DMS153 treated with DMSO at 0.1 percent for 48 hours (cell line): ENCODE measurements around the gene BICRAL.
"Not testable (repeated sequence)": the region's sequence is repeated elsewhere in the genome, so short reads cannot be mapped to it uniquely, and the experiment has no call there.

Source experiments
- DNase-seq: peaks from one replicate; lab custom pipeline; 2025; ENCODE audit not compliant: unreplicated experiment; lab: John Stamatoyannopoulos, UW

The BICRAL gene

DNA sequence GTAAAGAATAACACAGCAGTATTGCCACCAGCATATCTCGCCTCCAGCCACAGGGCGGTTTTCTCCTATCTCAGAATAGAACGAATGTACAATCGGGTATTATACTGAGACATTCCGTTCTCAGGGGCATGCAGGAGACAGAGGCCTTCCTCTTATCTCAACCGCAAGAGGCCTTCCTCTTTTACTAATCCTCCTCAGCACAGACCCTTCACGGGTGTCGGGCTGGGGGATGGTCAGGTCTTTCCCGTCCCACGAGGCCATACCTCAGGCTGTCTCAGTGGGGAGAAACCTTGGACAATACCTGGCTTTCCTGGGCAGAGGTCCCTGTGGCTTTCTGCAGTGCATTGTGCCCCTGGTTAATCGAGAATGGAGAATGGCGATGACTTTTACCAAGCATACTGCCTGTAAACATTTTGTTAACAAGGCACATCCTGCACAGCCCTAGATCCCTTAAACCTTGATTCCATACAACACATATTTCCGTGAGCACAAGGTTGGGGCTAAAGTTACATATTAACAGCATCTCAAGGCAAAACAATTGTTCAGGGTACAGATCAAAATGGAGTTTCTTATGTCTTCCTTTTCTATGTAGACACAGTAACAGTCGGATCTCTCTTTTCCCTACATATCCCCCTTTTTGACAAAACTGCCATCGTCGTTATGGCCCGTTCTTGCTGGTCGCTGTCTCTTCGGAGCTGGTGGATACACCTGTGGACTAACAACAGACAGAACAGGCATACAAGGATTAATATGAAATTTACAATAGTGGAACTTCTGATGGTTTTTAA, 112.4 kb downstream of the BICRAL start:
- not testable (repeated sequence) for DNase-seq

DNA sequence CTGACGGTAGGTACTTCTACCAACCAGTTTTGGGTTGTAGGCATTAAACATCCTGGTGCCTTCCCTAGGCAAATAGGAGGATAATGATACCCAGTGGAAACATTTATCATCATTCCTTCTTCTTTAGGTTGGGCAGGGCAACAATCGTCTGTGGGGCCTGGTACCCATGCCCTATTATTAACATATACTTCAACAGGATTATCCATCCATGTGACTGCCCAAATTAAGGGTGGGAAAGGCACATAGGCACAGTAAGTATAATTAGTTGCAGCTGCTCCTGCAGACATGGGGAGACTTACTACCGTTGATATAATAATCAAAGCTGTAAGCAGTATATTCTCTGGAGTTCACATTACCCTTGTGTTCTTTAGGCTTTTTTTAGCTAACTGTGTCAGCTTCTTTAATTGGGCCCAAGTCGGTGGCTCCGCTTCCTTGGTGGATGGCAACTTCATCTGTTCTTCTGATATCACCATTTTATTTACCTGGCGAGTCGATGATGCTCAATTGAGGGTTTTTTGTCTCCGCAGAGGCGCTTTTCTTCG, 114.4 kb downstream of the BICRAL start:
- no peak for DNase-seq

DNA sequence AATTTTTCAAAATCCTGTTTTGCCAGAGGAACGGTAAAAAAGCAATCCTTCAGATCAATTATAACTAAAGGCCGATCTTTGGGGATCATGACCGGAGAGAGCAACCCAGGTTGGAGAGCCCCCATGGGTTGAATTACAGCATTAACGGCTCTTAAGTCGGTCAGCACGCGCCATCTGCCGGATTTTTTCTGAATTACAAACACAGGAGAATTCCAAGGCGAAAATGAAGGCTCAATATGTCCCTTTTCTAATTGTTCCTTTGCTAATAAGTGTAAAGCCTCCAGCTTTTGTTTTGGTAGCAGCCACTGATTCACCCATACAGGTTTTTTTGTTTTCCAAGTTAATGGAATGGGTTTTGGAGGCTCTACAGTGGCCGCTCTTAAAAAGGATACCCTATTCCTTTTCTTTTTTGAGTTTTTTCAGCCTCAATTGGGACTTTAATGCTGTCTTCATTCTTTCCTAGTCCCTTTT, 117.1 kb downstream of the BICRAL start:
- peak; percentile 53 for DNase-seq

DNA sequence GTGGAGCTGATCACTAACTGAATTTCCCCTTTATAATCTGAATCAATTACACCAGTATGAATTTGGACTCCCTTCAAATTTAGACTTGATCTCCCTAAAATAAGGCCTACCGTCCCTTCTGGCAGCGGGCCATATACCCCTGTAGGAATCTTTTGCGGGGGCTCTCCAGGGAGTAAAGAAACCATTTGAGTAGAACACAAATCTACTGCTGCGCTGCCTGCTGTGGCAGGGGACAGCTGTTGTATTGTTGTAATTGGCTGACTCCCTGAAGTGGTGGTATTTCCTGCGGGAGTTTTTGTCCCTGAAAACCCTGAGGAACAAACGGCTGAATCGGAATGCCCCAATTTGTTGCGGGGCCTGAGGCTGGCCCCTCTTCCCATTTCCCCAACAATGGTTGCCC, 118.0 kb downstream of the BICRAL start:
- no peak for DNase-seq

DNA sequence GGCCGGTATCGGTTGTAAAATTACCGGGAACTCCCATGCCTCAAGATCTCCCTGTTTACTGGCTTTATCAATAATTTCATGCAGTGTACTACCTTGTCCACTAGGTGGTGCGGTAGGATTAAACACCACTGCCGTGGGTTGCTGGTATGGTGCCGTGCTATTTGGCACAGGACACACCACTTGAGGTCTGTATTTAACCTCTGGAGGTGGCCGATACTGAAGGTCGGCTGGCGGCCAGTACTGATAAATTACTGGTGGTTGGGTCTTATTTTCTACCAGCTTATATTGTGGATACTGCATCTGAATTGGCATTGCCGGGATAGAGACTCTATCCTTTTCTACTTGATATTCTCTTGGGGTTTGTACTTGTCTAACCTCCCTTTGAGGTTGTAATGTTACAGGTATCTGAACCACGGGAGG, 119.7 kb downstream of the BICRAL start:
- peak; percentile 81 for DNase-seq

DNA sequence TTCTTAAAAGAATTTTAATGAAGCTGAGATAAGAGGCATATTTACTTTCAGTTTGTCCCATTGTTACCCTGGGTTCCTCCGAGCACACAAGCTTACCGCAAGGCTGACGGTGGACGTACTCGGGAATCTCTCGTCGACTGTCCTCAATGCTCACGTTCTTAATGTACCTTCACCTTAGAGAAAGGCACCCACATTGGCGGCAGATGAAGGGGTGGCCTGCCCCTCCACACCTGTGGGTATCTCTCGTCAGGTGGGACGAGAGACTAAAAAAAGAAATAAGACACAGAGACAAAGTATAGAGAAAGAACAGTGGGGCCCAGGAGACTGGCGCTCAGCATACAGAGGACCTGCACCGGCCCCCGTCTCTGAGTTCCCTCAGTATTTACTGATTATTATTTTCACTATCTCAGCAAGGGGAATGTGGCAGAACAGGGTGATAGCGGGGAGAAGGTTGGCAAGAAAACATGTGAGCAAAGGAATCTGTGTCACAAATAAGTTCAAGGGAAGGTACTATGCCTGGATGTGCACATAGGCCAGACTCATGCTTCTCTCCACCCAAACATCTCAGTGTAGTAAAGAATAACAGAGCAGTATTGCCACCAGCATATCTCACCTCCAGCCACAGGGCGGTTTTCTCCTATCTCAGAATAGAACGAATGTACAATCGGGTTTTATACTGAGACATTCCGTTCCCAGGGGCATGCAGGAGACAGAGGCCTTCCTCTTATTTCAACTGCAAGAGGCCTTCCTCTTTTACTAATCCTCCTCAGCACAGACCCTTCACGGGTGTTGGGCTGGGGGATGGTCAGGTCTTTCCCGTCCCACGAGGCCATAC, 120.8 kb downstream of the BICRAL start:
- peak; percentile 1 for DNase-seq

DNA sequence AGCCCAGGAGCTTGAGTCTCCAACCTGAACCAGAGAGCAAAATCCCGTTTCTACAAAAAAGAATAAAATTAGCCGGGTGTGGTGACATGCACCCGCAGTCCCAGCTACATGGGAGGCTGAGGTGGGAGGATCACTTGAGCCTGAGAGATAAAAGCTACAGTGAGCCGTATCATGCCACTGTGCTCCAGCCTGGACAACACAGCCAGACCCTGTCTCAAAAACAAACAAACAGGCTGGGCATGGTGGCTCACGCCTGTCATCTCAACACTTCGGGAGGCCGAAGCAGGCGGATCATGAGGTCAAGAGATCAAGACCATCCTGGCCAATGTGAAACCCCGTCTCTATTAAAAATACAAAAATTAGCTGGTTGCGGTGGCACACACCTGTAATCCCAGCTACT, 122.6 kb downstream of the BICRAL start:
- DNase-seq, result no peak

DNA sequence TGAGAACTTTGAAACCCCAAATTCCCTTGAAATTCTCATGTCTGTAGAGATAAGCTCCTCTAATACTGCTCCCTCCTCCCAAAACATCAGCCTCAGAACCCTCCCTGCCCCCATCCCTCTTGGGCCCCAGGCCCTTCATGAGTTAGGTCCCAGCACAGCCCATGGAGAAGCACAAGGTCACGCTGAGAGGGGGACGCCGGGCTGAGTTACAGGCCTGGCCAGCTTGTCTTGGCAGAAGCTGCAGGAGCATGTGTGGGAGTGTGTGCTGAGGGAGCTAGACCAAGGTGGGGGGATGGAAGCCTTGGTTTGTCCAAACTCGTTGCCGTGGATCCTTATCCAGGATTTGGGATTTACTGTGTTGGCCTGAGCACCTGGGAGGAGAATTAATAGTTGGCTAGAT, 125.5 kb downstream of the BICRAL start:
- no peak for DNase-seq

DNA sequence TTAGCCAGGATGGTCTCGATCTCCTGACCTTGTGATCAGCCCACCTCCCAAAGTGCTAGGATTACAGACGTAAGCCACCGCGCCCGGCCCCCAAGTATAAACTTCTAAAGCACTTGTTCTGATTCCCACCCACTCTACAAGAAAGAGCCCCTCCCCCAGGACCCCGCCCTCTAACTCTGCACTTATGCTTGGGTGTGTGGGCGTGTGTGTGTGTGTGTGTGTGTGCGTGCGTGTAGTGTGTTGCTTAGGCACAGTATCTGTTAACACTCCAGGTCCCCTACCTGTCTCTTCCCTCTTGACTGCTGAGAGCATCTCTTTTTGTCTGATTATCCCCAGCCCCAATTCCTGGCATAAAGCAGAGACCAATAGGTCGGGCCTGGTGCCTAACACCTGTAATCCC, 128.0 kb downstream of the BICRAL start:
- DNase-seq, result no peak

DNA sequence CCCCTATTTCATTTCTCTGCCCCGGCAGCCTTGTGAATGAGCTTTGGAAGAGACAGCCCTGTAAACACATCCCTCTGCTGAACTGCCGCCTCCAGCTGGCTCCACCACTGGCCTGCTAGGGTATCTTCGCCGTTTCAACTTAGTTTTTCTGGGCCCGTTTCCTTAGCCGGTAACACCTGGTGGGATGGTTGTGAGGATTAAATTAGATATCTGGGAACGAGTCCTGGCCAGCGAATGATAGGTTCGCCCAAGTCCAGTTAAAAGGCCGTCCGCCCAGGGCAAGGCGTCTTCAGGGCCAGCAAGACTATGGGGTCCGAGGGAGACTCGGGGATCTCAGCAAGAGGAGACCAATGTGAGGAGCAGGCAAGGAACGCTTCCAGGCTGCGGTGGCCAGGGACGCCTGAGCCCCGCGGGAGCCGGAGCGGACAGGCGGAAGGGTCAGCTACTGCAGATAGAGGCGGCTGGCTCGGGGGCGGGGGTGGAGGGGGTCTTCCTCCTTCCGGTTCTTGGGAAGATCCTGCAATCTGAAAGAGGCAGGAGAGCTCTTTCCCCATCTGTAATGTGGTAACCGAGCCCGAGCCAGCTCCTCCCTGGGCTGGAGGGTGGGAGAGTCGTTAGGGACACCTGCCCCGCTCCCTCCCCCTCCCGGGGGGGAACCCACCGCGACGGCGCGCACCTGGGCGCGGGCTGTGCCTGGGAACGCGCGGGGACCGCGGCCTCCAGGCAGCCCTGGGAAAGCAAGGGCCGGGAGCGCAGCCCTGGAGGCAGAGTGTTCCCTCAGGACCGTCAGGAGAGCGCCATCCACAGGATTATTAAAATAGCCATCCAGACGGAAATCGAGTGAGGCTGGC, 129.5 kb downstream of the BICRAL start:
- peak; percentile 0 for DNase-seq

DNA sequence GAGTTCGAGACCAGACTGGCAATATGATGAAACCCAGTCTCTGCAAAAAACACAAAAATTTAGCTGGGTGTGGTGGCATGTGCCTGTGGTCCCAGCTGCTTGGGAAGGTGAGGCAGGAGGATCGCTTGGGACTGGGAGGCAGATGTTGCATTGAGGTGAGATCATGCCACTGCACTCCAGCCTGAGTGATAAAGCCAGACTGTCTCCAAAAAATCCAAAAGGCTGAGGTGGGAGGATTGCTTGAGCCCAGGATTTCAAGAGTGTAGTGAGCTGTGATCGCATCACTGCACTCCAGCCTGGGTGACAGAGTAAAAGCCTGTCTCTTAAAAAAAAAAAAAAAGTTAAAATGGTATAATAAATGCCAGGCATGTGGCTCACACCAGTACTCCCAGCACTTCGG, 132.7 kb downstream of the BICRAL start:
- DNase-seq, result no peak

DNA sequence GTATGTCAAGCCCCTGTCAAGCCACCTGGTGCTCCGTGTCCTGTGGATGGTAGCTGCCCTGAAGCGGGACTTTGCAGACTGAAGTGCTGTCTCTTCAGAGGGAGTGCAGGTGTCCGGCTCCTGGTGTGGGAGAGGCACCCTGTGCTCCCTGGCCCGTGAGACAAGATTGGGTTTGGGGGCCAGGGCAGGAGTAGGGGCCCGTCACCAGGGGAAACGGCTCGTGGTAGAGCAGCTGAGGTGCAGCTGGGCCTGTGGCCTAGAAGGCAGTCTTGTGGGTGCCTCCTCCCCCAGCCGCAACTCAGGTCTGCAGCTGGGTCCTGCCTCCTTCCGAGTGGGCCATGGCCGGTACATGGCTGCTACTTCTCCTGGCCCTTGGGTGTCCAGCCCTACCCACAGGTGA, 133.9 kb downstream of the BICRAL start, which contains the start of gene PTCRA:
TSS of gene PTCRA (plus strand) at position 322 of the 400 bp plus-strand sequence. CDS start at position 339, 17 bp downstream.
- DNase-seq, result no peak

DNA sequence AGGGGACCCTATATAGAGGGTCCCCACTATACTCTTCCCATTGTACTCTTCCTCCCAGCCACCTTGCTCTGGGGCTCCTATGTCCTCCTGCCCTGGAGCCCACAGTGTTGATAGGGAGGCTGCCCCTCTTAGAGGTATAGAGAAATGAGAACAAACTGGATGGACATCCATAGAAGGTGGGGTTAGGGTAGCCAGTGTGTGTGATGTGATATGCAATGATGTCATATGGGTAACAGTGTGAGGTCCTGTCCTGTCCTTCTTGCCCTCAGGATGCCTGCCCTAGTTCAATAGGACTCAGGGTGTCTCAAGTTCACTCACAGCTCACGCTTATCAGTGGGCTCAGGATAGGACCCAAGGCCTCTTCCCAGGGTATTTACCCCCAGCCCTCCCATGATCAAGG, 134.4 kb downstream of the BICRAL start:
- DNase-seq, result no peak
